Thymus (tissue), 11 donors: ENCODE results near the gene TECTA. TPM values are rescaled to one million over a fixed set of nuclear protein-coding genes. Genes with fewer than 3 reads are reported as not detected.

Experiments used
- DNase-seq, 9 donors: peaks; one replicate each; pipeline ENCODE4 v3.0.0-alpha.2; 2013; ENCODE audit warnings: low spot score in 9 of 9, low read depth in 6 of 9, missing footprints in 1 of 9
- H3K27ac ChIP-seq, 2 donors: one replicate each; pipeline ENCODE4 v1.5.1; 2013; ENCODE audit warnings: control low read depth in 1 of 2, low read depth in 1 of 2, low read length in 1 of 2, mild to moderate bottlenecking in 1 of 2, moderate library complexity in 1 of 2
- H3K27me3 ChIP-seq, 2 donors: one replicate each; pipeline ENCODE4 v1.5.1; 2013; ENCODE audit warnings: low read length in 1 of 2; ENCODE audit not compliant: control insufficient read depth in 2 of 2, insufficient read depth in 1 of 2
- H3K36me3 ChIP-seq, 2 donors: one replicate each; pipeline ENCODE4 v1.5.1; 2013; ENCODE audit warnings: low read length in 1 of 2, mild to moderate bottlenecking in 1 of 2, moderate library complexity in 1 of 2; ENCODE audit not compliant: control insufficient read depth in 2 of 2, insufficient read depth in 2 of 2
- H3K4me1 ChIP-seq, 2 donors: one replicate each; pipeline ENCODE4 v1.5.1; 2013; ENCODE audit warnings: low read length in 2 of 2; ENCODE audit not compliant: control insufficient read depth in 2 of 2, insufficient read depth in 2 of 2
- H3K4me3 ChIP-seq, 2 donors: one replicate each; pipeline ENCODE4 v1.5.1; 2013; ENCODE audit warnings: low read length in 2 of 2, control low read depth in 1 of 2, mild to moderate bottlenecking in 1 of 2
- H3K9me3 ChIP-seq, 2 donors: one replicate each; pipeline ENCODE4 v1.5.1; 2013; ENCODE audit warnings: low read length in 1 of 2, mild to moderate bottlenecking in 1 of 2; ENCODE audit not compliant: control insufficient read depth in 2 of 2, insufficient read depth in 1 of 2
- WGBS: extraction: QIAGEN DNeasy Blood & Tissue Kit; methylation state at CpG from one replicate; pipeline ENCODE4 v1.1.7; 2013; 5-methylcytosine and 5-hydroxymethylcytosine counted together
- polyA plus RNA-seq: library from polyadenylated mRNA; stranded (reverse); fragments of 200-250 nt; gene quantifications from one replicate; pipeline ENCODE4 v1.2.3, GENCODE V29; 2013
- total RNA-seq: library from RNA; stranded (reverse); fragments of 120-200 nt; gene quantifications from one replicate; pipeline ENCODE4 v1.2.4, GENCODE V29; 2013
- donor health status: healthy.

Gene TECTA
- total and polyA plus RNA-seq, 2 donors: 0.19 to 0.71 TPM

- Histone ChIP-seq H3K36me3 (peaks cover 0 to 19% of the 10 kb centered on the region in 2 donors), H3K27me3 (no peaks in the 10 kb centered on the region), H3K9me3 (no peaks in the 10 kb centered on the region), H3K4me3 (no peak overlapping the region), H3K27ac (no peak overlapping the region), H3K4me1 (no peaks in the 10 kb centered on the region)
- no peak for DNase-seq
- over 99% methylated on average over 3 of the region's 3 CpGs for WGBS
These were observed 34.4 kb upstream of the TECTA start for GRCh38 chr11:121066623-121067022.

- no peak overlapping the region for H3K27ac ChIP-seq
- H3K4me3 ChIP-seq: no peak overlapping the region
- H3K4me1 ChIP-seq: no peaks in the 10 kb centered on the region
- H3K27me3 ChIP-seq: no peaks in the 10 kb centered on the region
- no peak for DNase-seq
- 96% methylated on average over 3 of the region's 3 CpGs for WGBS
- H3K9me3 ChIP-seq: no peaks in the 10 kb centered on the region
- H3K36me3 ChIP-seq: peaks cover 0 to 23% of the 10 kb centered on the region in 2 donors
These were observed 34.0 kb upstream of the TECTA start for GRCh38 chr11:121067026-121067425.

- no peaks in the 10 kb centered on the region for H3K9me3 ChIP-seq
- DNase-seq: no peak
- WGBS: 71% methylated on average over 2 of the region's 2 CpGs
- no peaks in the 10 kb centered on the region for H3K4me1 ChIP-seq
- no peak overlapping the region for H3K27ac ChIP-seq
- H3K36me3 ChIP-seq: peaks cover 0 to 23% of the 10 kb centered on the region in 2 donors
- no peaks in the 10 kb centered on the region for H3K27me3 ChIP-seq
- H3K4me3 ChIP-seq: no peak overlapping the region
These were observed 33.6 kb upstream of the TECTA start for GRCh38 chr11:121067453-121067852.

DNA sequence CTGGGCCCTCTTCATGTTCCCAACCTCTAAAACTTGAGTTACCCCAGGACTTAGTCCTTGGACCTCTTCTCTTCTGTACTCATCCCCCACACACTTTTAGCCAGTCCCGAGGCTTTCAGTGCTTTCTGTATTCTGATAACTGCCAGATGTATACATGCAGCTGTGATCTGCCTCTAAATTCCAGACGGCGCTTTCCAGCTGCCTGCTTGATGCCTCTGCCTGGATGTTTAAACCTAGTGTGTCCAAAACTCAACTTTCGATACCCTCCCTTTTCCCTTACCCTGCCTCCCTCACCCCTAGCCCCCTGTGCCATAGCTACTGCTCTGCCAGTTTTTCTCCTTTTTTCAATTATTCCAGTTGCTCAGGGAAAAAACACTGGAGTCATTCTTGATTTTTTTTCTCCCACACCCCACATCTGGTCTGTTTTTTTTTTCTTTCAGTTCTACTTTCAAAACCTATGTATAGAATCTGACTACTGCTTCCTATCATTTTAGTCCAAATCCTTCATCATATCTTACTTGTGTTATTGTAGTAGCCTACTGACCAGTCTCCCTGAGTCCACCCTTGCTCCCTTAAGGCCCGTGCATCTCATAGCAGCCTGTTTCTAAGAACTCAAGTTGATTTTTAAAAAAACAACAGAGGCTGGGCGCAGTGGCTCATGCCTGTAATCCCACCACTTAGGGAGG is 32.9 kb upstream of the TECTA start:
- no peak for DNase-seq
- no peaks in the 10 kb centered on the region for H3K4me1 ChIP-seq
- 97% methylated on average over 6 of the region's 6 CpGs for WGBS
- no peaks in the 10 kb centered on the region for H3K9me3 ChIP-seq
- no peak overlapping the region for H3K4me3 ChIP-seq
- peaks cover 0 to 23% of the 10 kb centered on the region in 2 donors for H3K36me3 ChIP-seq
- no peaks in the 10 kb centered on the region for H3K27me3 ChIP-seq
- no peak overlapping the region for H3K27ac ChIP-seq

- H3K36me3 ChIP-seq: peaks cover 0 to 20% of the 10 kb centered on the region in 2 donors
- H3K27me3 ChIP-seq: no peaks in the 10 kb centered on the region
- H3K4me3 ChIP-seq: no peak overlapping the region
- no peak overlapping the region for H3K27ac ChIP-seq
- WGBS: 98% methylated on average over 6 of the region's 6 CpGs
- H3K4me1 ChIP-seq: no peaks in the 10 kb centered on the region
- no peak for DNase-seq
- no peaks in the 10 kb centered on the region for H3K9me3 ChIP-seq
These were observed 32.3 kb upstream of the TECTA start for GRCh38 chr11:121068787-121069186.

DNA sequence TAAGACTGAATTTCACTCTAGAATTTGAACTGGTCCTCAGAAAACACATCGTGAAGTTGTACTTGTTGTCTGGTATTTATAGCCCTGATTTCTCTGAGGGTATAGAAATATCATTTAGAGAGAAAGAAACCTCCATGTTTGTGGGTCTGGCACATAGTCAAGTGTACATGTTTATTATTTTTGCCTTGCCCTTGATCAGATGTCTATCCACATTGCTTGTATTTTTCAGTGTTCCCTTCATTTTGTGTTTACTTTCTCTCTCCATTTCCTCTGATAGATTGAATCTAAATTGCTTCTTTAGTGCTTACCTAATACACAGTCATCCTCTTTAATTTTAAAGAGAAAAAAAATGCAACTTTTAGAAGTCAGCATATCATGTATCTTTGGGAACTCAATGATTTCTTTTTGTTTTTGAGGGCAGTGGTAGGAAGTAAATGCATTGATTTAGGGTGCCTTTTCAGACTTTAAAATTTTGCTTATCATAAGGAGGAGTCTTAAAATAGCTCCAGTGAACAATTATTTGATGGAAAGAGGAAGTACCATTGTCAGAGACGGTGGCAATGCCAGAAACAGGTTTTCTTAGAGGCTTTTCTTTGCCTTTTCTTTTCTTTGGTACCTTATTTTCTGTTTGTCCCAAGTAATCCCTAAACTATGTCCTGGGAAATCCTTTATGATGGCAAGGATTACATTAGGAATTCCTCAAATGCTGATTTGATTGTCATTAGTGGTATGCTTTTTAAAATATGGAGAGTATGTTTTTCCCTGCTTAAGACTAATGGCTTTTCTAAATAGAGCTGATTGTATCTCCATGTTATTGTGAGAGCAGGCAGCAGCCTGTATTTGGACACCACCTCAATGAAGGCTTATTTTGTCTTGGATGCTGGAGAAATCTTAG is 29.8 kb upstream of the TECTA start:
- H3K4me3 ChIP-seq: no peak overlapping the region
- 51% methylated on average over 2 of the region's 2 CpGs for WGBS
- no peaks in the 10 kb centered on the region for H3K4me1 ChIP-seq
- H3K27ac ChIP-seq: no peak overlapping the region
- no peaks in the 10 kb centered on the region for H3K27me3 ChIP-seq
- no peaks in the 10 kb centered on the region for H3K9me3 ChIP-seq
- no peak for DNase-seq
- H3K36me3 ChIP-seq: peaks cover 0 to 9% of the 10 kb centered on the region in 2 donors

GRCh38 chr11:121071846-121072450 is 29.1 kb upstream of the TECTA start:
- Histone ChIP-seq H3K4me1 (no peaks in the 10 kb centered on the region), H3K27me3 (no peaks in the 10 kb centered on the region), H3K9me3 (no peaks in the 10 kb centered on the region), H3K4me3 (no peak overlapping the region), H3K36me3 (peaks cover 0 to 9% of the 10 kb centered on the region in 2 donors), H3K27ac (no peak overlapping the region)
- no peak for DNase-seq
- WGBS: 97% methylated on average over 5 of the region's 5 CpGs

- Histone ChIP-seq H3K9me3 (no peaks in the 10 kb centered on the region), H3K4me1 (peaks cover 0 to 4% of the 10 kb centered on the region in 2 donors)
These were observed 19.7 kb upstream of the TECTA start for GRCh38 chr11:121081321-121081720.

GRCh38 chr11:121082219-121082618 is 18.8 kb upstream of the TECTA start:
- Histone ChIP-seq H3K27ac (no peak overlapping the region), H3K4me3 (no peak overlapping the region), H3K9me3 (no peaks in the 10 kb centered on the region), H3K36me3 (peaks cover 7% of the 10 kb centered on the region in 2 donors), H3K27me3 (no peaks in the 10 kb centered on the region), H3K4me1 (peaks cover 0 to 4% of the 10 kb centered on the region in 2 donors)
- 96% methylated on average over 1 of the region's 1 CpG for WGBS
- no peak for DNase-seq

More at GRCh38 chr11:121081321-121081720, 19.7 kb upstream of the TECTA start:
- no peak for DNase-seq
- no peak overlapping the region for H3K4me3 ChIP-seq
- H3K27ac ChIP-seq: no peak overlapping the region
- over 99% methylated on average over 3 of the region's 3 CpGs for WGBS
- no peaks in the 10 kb centered on the region for H3K27me3 ChIP-seq
- H3K36me3 ChIP-seq: peaks cover 0 to 4% of the 10 kb centered on the region in 2 donors
